ENCODE results near the gene ALDH4A1. TPM values are rescaled to one million over a fixed set of nuclear protein-coding genes. Genes with fewer than 3 reads are reported as not detected.

The ALDH4A1 gene
- total and polyA plus RNA-seq, 2 experiments from 2014 or later = 11.3 to 33.8 TPM

DNA sequence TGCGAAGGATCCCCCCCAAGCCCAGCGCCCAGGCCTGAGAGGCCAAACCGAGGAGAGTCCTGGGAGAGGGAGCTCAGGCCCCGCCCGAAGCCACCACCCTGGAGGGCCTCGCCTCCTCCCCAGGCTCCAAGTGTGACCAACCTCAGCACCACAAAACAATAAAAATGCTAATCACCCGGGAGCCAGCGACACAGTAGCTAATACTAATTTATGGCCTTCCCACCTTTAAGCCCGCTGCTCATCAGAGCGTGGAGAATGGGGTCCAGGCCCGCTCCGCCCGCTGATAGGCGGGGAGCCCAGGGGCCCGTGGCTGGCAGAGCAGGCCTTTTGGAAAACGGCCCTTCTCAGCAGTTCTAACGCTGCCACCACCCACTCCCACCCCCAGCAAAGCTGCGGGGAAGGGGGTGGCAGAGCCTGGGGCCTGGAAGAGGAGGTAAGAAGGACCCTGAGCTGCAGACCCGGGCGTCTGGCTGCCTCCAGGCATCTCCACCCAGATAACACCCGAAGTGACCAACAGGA, 22.5 kb downstream of the ALDH4A1 start (continued):
- TF ChIP-seq ZNF462 (CRISPR knock-in tag; IDR thresholded peaks at IDR 0.05) = no peak

- TF ChIP-seq CREB1 (CRISPR knock-in tag; IDR thresholded peaks at IDR 0.05; ENCODE audit: low read depth) = no peak
- TF ChIP-seq POLR2AphosphoS5 (IDR thresholded peaks at IDR 0.05; ENCODE audit: low read depth) = no peak
- TF ChIP-seq REST (IDR thresholded peaks at IDR 0.05; ENCODE audit: unreplicated experiment) = no peak
- TF ChIP-seq ZNF331 (CRISPR knock-in tag; IDR thresholded peaks at IDR 0.05; ENCODE audit: low read depth) = no peak
- TF ChIP-seq, protein P1, sequence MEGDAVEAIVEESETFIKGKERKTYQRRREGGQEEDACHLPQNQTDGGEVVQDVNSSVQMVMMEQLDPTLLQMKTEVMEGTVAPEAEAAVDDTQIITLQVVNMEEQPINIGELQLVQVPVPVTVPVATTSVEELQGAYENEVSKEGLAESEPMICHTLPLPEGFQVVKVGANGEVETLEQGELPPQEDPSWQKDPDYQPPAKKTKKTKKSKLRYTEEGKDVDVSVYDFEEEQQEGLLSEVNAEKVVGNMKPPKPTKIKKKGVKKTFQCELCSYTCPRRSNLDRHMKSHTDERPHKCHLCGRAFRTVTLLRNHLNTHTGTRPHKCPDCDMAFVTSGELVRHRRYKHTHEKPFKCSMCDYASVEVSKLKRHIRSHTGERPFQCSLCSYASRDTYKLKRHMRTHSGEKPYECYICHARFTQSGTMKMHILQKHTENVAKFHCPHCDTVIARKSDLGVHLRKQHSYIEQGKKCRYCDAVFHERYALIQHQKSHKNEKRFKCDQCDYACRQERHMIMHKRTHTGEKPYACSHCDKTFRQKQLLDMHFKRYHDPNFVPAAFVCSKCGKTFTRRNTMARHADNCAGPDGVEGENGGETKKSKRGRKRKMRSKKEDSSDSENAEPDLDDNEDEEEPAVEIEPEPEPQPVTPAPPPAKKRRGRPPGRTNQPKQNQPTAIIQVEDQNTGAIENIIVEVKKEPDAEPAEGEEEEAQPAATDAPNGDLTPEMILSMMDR (conservative IDR thresholded peaks at IDR 0.05; ENCODE audit: low read depth in 2 of 2) = no peak
- no peak for TF ChIP-seq ZNF114 (CRISPR knock-in tag; IDR thresholded peaks at IDR 0.05)
- ATAC-seq (no peak), DNase-seq (ENCODE audit: low spot score) (no peak)
- Histone ChIP-seq H2AFZ (no peak overlapping the region), H3K36me3 (ENCODE audit: insufficient read depth) (no peaks in the 10 kb centered on the region), H3F3A (replicated peaks; ENCODE audit: low read depth) (no peaks in the 10 kb centered on the region), H3K27ac (ENCODE audit: low read depth) (no peak overlapping the region), H3K79me2 (replicated peaks; ENCODE audit: insufficient read depth) (no peaks in the 10 kb centered on the region), H3K9me2 (ENCODE audit: insufficient read depth) (no peaks in the 10 kb centered on the region), H3K4me1 (ENCODE audit: insufficient read depth) (peaks cover 5% of the 10 kb centered on the region; the same call in 1 of the 2 replicates), H4K20me1 (replicated peaks; ENCODE audit: insufficient read depth) (no peaks in the 10 kb centered on the region), H3K4me2 (no peak overlapping the region), H3K27me3 (ENCODE audit: insufficient read depth) (no peaks in the 10 kb centered on the region), H3K4me3 (no peak overlapping the region)
- H3K27me3 Mint-ChIP-seq (ENCODE audit: insufficient read depth, low read depth, poor library complexity) = peaks cover 3% of the 10 kb centered on the region
- no peak overlapping the region for H3K4me3 Mint-ChIP-seq
- no peaks in the 10 kb centered on the region for H3K4me1 Mint-ChIP-seq
- H3K36me3 Mint-ChIP-seq (ENCODE audit: low read depth) = peaks cover 6% of the 10 kb centered on the region; the same call in 2 of the 3 replicates
- H3K27ac Mint-ChIP-seq = no peak overlapping the region
- H3K9me3 Mint-ChIP-seq = no peaks in the 10 kb centered on the region
Measured at GRCh38 chr1:18879215-18879790, 23.1 kb downstream of the ALDH4A1 start.
